GF-D8 (cell line): ENCODE measurements around the gene EPN3.

Experiments
- DNase-seq: peaks from one replicate; lab custom pipeline; 2025; lab: John Stamatoyannopoulos, UW

The EPN3 gene

GRCh38 chr17:50532452-50533024 lies at the start of gene EPN3:
EPN3 (plus strand) TSS chr17:50532735; CDS start chr17:50536557, 3,822 bp downstream.
- no peak for DNase-seq

GRCh38 chr17:50483266-50483665 lies 49.3 kb upstream of the EPN3 start:
- no peak for DNase-seq

GRCh38 chr17:50484386-50485155 lies 48.0 kb upstream of the EPN3 start:
- no peak for DNase-seq

GRCh38 chr17:50487213-50488096 lies 45.1 kb upstream of the EPN3 start:
- DNase-seq, result no peak

- no peak for DNase-seq
These were observed 43.7 kb upstream of the EPN3 start for GRCh38 chr17:50488880-50489279.

- DNase-seq, result no peak
These were observed 41.0 kb upstream of the EPN3 start for GRCh38 chr17:50491505-50491904.

- DNase-seq, result no peak
These were observed 40.3 kb upstream of the EPN3 start for GRCh38 chr17:50492214-50492613.

- no peak for DNase-seq
These were observed 38.8 kb upstream of the EPN3 start for GRCh38 chr17:50493744-50494143.

GRCh38 chr17:50495217-50495823 lies 37.2 kb upstream of the EPN3 start:
- DNase-seq, result no peak

- no peak for DNase-seq
These were observed 36.6 kb upstream of the EPN3 start for GRCh38 chr17:50495918-50496317.

GRCh38 chr17:50498021-50498874 lies 34.3 kb upstream of the EPN3 start:
- DNase-seq, result no peak

- DNase-seq, result no peak
These were observed 33.3 kb upstream of the EPN3 start for GRCh38 chr17:50499270-50499669.

GRCh38 chr17:50499721-50500120 lies 32.8 kb upstream of the EPN3 start:
- DNase-seq, result no peak

- DNase-seq, result no peak
These were observed 31.5 kb upstream of the EPN3 start for GRCh38 chr17:50501054-50501453.

- no peak for DNase-seq
These were observed 30.1 kb upstream of the EPN3 start for GRCh38 chr17:50502301-50502990.

- no peak for DNase-seq
These were observed 26.9 kb upstream of the EPN3 start for GRCh38 chr17:50505591-50506130.

- DNase-seq, result no peak
These were observed 26.2 kb upstream of the EPN3 start for GRCh38 chr17:50506298-50506697.

- DNase-seq, result peak; percentile 63
These were observed 24.5 kb upstream of the EPN3 start, which contains the start of gene MYCBPAP for GRCh38 chr17:50507871-50508572. MYCBPAP (plus strand) TSS chr17:50508439; CDS start chr17:50508675, 236 bp downstream.

- no peak for DNase-seq
These were observed 23.7 kb upstream of the EPN3 start for GRCh38 chr17:50508573-50509460.
